ENCODE data around the gene PEX14. TPM values are rescaled to one million over a fixed set of nuclear protein-coding genes. Genes with fewer than 3 reads are reported as not detected.

PEX14 gene, protein sequence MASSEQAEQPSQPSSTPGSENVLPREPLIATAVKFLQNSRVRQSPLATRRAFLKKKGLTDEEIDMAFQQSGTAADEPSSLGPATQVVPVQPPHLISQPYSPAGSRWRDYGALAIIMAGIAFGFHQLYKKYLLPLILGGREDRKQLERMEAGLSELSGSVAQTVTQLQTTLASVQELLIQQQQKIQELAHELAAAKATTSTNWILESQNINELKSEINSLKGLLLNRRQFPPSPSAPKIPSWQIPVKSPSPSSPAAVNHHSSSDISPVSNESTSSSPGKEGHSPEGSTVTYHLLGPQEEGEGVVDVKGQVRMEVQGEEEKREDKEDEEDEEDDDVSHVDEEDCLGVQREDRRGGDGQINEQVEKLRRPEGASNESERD
- 13.4 and 14.3 TPM in 2 replicates for total RNA-seq

GRCh38 chr1:10474613-10475507, at the start of gene PEX14:
Gene PEX14, plus strand, starts transcription at chr1:10474950. Its CDS starts 17 bp downstream, at chr1:10474967.

DNA sequence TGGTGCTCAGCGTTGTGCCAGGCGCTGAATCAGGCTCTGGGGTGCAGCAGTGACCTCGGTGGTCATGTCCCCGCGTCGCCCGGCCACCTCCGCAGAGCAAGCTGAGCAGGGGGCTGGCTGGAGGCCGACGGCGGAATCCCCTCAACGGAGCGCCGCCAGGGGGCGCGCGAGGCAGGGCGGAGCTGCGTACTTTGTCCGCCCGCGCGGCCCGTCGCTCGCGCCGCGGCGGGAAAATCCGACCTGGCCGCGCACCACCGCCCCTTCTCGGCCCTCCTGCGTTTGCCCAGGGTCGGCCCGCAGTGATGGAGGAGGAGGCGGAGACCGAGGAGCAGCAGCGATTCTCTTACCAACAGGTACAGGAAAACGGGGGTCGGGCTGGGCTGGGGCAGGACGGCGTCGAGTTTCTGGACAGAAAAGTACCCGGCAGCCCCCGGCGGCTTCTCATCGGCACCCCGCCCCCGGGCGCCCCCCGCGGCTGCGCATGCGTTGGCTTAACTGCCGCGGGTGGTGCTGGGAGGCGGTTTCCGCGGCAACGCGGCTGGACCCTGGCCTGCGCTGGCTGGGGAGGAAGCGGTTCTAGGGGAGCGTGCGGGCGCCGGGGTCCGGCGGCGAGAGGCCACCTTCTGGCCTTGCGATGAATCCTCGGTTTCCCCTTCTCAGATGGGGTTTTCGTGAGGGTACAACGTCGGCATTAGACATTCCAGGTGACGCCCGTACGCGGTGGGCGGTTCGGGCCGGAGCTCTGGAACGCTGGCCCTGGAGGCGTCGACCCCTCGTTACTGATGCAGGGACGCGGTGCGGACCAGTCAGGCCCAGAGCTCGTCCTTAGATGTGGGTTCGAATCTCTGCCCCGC, 44.3 kb upstream of the PEX14 start, which contains the start of gene CENPS:
Gene CENPS (plus strand): TSS at position 218 of the 854 bp plus-strand sequence. CDS start 85 bp downstream, at position 303.

DNA sequence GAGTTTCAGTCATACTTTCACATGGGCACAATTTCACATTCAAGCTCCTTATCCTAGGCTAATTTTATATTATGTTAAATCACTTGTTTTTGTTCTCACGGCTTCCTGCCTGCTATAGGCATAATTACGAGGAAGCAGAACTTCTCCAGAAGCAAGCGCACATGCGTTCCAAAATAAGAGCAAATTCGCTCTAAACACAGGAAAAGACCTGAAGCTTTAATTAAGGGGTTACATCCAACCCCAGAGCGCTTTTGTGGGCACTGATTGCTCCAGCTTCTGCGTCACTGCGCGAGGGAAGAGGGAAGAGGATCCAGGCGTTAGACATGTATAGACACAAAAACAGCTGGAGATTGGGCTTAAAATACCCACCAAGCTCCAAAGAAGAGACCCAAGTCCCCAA, 25.0 kb upstream of the PEX14 start, which contains the start of gene CORT:
Gene CORT (plus strand): TSS at position 281 of the 400 bp plus-strand sequence. CDS start 193 bp downstream, outside the sequence.

GRCh38 chr1:10472220-10473144, 2.3 kb upstream of the PEX14 start, which contains the start of gene DFFA:
Gene DFFA, minus strand, starts transcription at chr1:10472529. Its CDS starts 71 bp downstream, at chr1:10472458.

Other genes with a start within 250 kb of the PEX14 start
- gene PGD, start 75.9 kb upstream of the PEX14 start, total RNA-seq: 78.5 and 156 TPM in 2 replicates
- 11.1 and 11.3 TPM in 2 replicates for gene CENPS, start 44.5 kb upstream of the PEX14 start, total RNA-seq
- 0.33 and 0.43 TPM in 2 replicates for gene CORT, start 24.9 kb upstream of the PEX14 start, total RNA-seq
- 40.2 and 49.1 TPM in 2 replicates for gene DFFA, start 2.4 kb upstream of the PEX14 start, total RNA-seq